SK-N-SH (cell line): ENCODE data around the gene NRP2. TPM values are rescaled to one million over a fixed set of nuclear protein-coding genes. Genes with fewer than 3 reads are reported as not detected.

ENCODE experiments used
- CTCF ChIA-PET: fragments of 300-600, 350-600 bp; formaldehyde crosslinking; extraction: SDS; loops from one replicate; lab custom pipeline; 2021; lab: Yijun Ruan, JAX
- POLR2A ChIA-PET: fragments of 350-600 bp; sonication (Branson Sonifier 250); formaldehyde crosslinking; extraction: SDS; loops from one replicate; lab custom pipeline; 2020; ENCODE audit warnings: antibody characterized with exemption, inconsistent platforms; lab: Yijun Ruan, JAX
- DNase-seq: peaks from one replicate; pipeline ENCODE4 v3.0.0; 2012
- H2AFZ ChIP-seq: fragments of 200-600 bp; sonication (generic); 2 replicates; pipeline ENCODE4 v1.8.1; 2016; ENCODE audit warnings: antibody characterized with exemption, mild to moderate bottlenecking, low read depth
- H3F3A ChIP-seq: fragments of 200-600 bp; sonication (generic); replicated peaks from 2 replicates; pipeline ENCODE3; 2016; ENCODE audit warnings: antibody characterized with exemption, mild to moderate bottlenecking; ENCODE audit not compliant: insufficient read depth
- H3K27ac ChIP-seq, 2 experiments: fragments of 200-500 bp in 1 of 2; fragments of 200-600 bp in 1 of 2; sonication (Bioruptor generic) in 1 of 2; sonication (generic), shearing (Covaris generic) in 1 of 2; 2 replicates each; pipeline versions ENCODE4 v1.5.1 to v1.6.1; 2014 to 2016; ENCODE audit warnings: low read depth in 2 of 2, inconsistent platforms in 1 of 2, low read length in 1 of 2, mild to moderate bottlenecking in 1 of 2, mixed read lengths in 1 of 2
- H3K27me3 ChIP-seq: fragments of 200-600 bp; sonication (generic), shearing (Covaris generic); 2 replicates; pipeline ENCODE4 v1.6.1; 2016; ENCODE audit warnings: mixed run types; ENCODE audit not compliant: insufficient read depth
- H3K36me3 ChIP-seq, 2 experiments: fragments of 200-500 bp in 1 of 2; fragments of 200-600 bp in 1 of 2; sonication (Bioruptor generic) in 1 of 2; sonication (generic) in 1 of 2; replicated peaks in 1 of 2; 2 replicates each; pipeline versions ENCODE3 to v1.5.1; 2014 to 2016; ENCODE audit warnings: low read length in 1 of 2, mild to moderate bottlenecking in 1 of 2; ENCODE audit not compliant: insufficient read depth in 2 of 2, control insufficient read depth in 1 of 2
- H3K4me1 ChIP-seq, 2 experiments: fragments of 200-500 bp in 1 of 2; fragments of 200-600 bp in 1 of 2; sonication (Bioruptor generic) in 1 of 2; sonication (generic), shearing (Covaris generic) in 1 of 2; 2 replicates each; pipeline versions ENCODE4 v1.5.1 to v1.6.1; 2014 to 2016; ENCODE audit warnings: low read depth in 1 of 2, low read length in 1 of 2, mixed run types in 1 of 2; ENCODE audit not compliant: insufficient read depth in 2 of 2, control insufficient read depth in 1 of 2
- H3K4me2 ChIP-seq: fragments of 200-600 bp; sonication (generic), shearing (Covaris generic); 2 replicates; pipeline ENCODE4 v1.6.1; 2017; ENCODE audit warnings: mixed run types
- H3K4me3 ChIP-seq, 2 experiments: fragments of 200-500 bp in 1 of 2; fragments of 200-600 bp in 1 of 2; sonication (Bioruptor generic) in 1 of 2; sonication (generic), shearing (Covaris generic) in 1 of 2; 2 replicates each; pipeline versions ENCODE4 v1.5.1 to v1.8.1; 2014 to 2016; ENCODE audit warnings: low read depth in 2 of 2, inconsistent platforms in 1 of 2, low read length in 1 of 2, mild to moderate bottlenecking in 1 of 2, mixed read lengths in 1 of 2, moderate library complexity in 1 of 2
- H3K79me2 ChIP-seq: fragments of 200-600 bp; sonication (generic); 2 replicates; pipeline ENCODE4 v1.8.1; 2017; ENCODE audit warnings: mild to moderate bottlenecking; ENCODE audit not compliant: insufficient read depth
- H3K9ac ChIP-seq: fragments of 200-600 bp; sonication (generic); 2 replicates; pipeline ENCODE4 v1.6.1; 2017; ENCODE audit warnings: mixed run types
- H3K9me2 ChIP-seq: fragments of 200-600 bp; sonication (generic); 2 replicates; pipeline ENCODE4 v1.6.1; 2017; ENCODE audit warnings: mixed run types
- H3K9me3 ChIP-seq: fragments of 200-600 bp; sonication (generic); 2 replicates; pipeline ENCODE4 v1.6.1; 2017; ENCODE audit warnings: mixed run types, mild to moderate bottlenecking, moderate library complexity
- H4K20me1 ChIP-seq: fragments of 200-600 bp; sonication (generic); 2 replicates; pipeline ENCODE4 v1.6.1; 2017; ENCODE audit warnings: mild to moderate bottlenecking, mixed run types; ENCODE audit not compliant: insufficient read depth
- FOXJ3 ChIP-seq: sonication (generic); formaldehyde crosslinking; IDR thresholded peaks from 2 replicates; pipeline ENCODE4 v1.5.1; 2020; ENCODE audit warnings: mild to moderate bottlenecking, missing genetic modification reagents
- GABPA ChIP-seq: IDR thresholded peaks from 2 replicates; pipeline ENCODE4 v1.4.0; 2012; ENCODE audit warnings: low read depth, mild to moderate bottlenecking
- JUND ChIP-seq: IDR thresholded peaks from 2 replicates; pipeline ENCODE4 v1.4.0; 2012
- MXI1 ChIP-seq: IDR thresholded peaks from 2 replicates; pipeline ENCODE4 v1.6.1; 2012; ENCODE audit warnings: mild to moderate bottlenecking, low read depth, low read length, improper control_type of control experiment
- NRF1 ChIP-seq: IDR thresholded peaks from 2 replicates; pipeline ENCODE4 v1.6.1; 2012; ENCODE audit warnings: low read depth, mild to moderate bottlenecking, low read length
- POLR2AphosphoS5 ChIP-seq: IDR thresholded peaks from 2 replicates; pipeline ENCODE4 v1.6.1; 2012; ENCODE audit warnings: low read depth, low read length
- RAD21 ChIP-seq: IDR thresholded peaks from 2 replicates; pipeline ENCODE4 v1.6.1; 2012; ENCODE audit warnings: mild to moderate bottlenecking, low read length
- RXRA ChIP-seq: IDR thresholded peaks from 2 replicates; pipeline ENCODE4 v1.4.0; 2012; ENCODE audit warnings: low read depth, mild to moderate bottlenecking, borderline replicate concordance
- TCF12 ChIP-seq: IDR thresholded peaks from 2 replicates; pipeline ENCODE4 v1.4.0; 2012
- TEAD4 ChIP-seq: IDR thresholded peaks from 2 replicates; pipeline ENCODE4 v1.4.0; 2012; ENCODE audit warnings: mild to moderate bottlenecking, borderline replicate concordance; ENCODE audit not compliant: insufficient read depth
- YY1 ChIP-seq: IDR thresholded peaks from 2 replicates; pipeline ENCODE4 v1.4.0; 2012; ENCODE audit warnings: low read depth, mild to moderate bottlenecking
- WGBS: methylation state at CpG from one replicate; pipeline ENCODE4 v1.1.6; 2017; ENCODE audit warnings: low lambda C conversion rate; 5-methylcytosine and 5-hydroxymethylcytosine counted together
- polyA plus RNA-seq, 3 experiments: library from polyadenylated mRNA; depleted of rRNA; stranded (reverse); fragments of >200 nt; gene quantifications; 2 replicates each; pipeline ENCODE4 v1.2.3, GENCODE V29; 2012
- TF ChIP-seq, protein P1 (sequence below): IDR thresholded peaks from 2 replicates; pipeline ENCODE4 v1.4.0; 2012; ENCODE audit warnings: low read depth, borderline replicate concordance
- TF ChIP-seq, protein P2 (sequence below): IDR thresholded peaks from 2 replicates; pipeline ENCODE4 v1.4.0; 2012; ENCODE audit warnings: low read depth

NRP2 gene
- polyA plus RNA-seq, 1 of the 3 experiments (the other 2 are of a cell fraction), result 68.8 TPM

DNA sequence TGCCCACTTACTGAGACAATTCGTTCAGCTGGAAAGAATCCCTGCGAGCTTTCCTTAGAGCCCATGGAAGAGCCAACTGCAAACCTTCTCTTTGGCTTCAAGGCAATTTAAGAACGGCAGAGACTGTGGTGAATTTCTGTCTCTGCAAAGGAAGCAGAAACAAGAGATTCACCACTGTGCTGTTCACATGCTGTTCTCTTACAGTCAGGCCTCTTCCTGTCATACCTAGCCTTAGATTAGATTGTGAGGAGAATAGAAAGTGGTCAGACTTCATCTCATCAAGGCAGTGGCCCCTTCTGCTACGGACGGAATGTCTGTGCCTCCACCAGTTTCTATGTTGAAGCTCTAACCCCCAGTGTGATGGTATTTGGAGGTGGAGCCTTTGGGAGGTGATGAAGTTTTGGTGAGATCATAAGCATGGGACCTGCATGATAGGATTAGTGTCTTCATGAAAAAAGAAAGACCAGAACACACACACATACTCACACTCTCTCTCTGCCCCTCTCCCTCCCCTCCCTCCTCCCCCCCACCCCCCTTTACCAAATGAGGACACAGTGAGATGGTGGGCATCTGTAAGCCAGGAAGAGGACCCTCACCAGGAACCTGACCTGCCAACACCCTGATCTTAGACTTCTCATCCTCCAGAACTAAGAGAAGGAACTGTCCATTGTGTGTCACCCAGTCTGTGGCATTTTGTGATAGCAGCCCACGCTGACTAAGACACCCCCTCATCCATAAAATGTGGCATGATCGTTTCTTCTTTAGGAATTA, 45.6 kb upstream of the NRP2 start:
- H3K36me3 ChIP-seq, result no peaks in the 10 kb centered on the region
- H3K9me3 ChIP-seq, result no peaks in the 10 kb centered on the region
- no peak for DNase-seq
- no peak overlapping the region for H3K4me3 ChIP-seq
- no peak overlapping the region for H3K4me2 ChIP-seq
- TF ChIP-seq POLR2AphosphoS5 (no peak), JUND (no peak), TCF12 (no peak), GABPA (no peak), FOXJ3 (CRISPR knock-in tag) (no peak)
- H3F3A ChIP-seq, result peaks cover 8% of the 10 kb centered on the region
- H3K4me1 ChIP-seq, result no peaks in the 10 kb centered on the region; a peak in 1 of 4 replicates
- POLR2A ChIA-PET, result no interaction called here
- no peak overlapping the region for H3K27ac ChIP-seq
- no peaks in the 10 kb centered on the region for H3K9me2 ChIP-seq
- CTCF ChIA-PET, result no interaction called here
- 79% methylated on average over 7 of the region's 7 CpGs for WGBS
- no peak overlapping the region for H3K9ac ChIP-seq
- no peaks in the 10 kb centered on the region for H4K20me1 ChIP-seq
- H3K79me2 ChIP-seq, result no peaks in the 10 kb centered on the region
- no peak overlapping the region for H2AFZ ChIP-seq
- no peaks in the 10 kb centered on the region for H3K27me3 ChIP-seq

DNA sequence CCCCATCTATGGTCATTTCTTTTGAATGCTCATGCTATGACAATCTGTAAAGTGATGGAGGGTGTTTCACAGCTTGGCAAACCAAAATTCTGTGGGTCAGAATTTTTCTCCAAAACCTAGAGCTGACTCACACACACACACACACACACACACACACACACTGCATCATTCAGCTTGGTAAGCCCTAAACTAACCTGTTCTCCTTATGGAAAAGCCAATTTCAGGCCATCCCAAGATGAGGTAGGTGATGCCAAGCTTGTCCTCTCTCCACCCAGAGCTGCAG, 45.0 kb upstream of the NRP2 start:
- TF ChIP-seq MXI1 (no peak), YY1 (no peak), POLR2AphosphoS5 (no peak), RAD21 (no peak), NRF1 (no peak), TEAD4 (no peak), RXRA (no peak)
- TF ChIP-seq, protein P1, sequence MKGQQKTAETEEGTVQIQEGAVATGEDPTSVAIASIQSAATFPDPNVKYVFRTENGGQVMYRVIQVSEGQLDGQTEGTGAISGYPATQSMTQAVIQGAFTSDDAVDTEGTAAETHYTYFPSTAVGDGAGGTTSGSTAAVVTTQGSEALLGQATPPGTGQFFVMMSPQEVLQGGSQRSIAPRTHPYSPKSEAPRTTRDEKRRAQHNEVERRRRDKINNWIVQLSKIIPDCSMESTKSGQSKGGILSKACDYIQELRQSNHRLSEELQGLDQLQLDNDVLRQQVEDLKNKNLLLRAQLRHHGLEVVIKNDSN, result no peak
- TF ChIP-seq, protein P2, sequence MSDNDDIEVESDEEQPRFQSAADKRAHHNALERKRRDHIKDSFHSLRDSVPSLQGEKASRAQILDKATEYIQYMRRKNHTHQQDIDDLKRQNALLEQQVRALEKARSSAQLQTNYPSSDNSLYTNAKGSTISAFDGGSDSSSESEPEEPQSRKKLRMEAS, result no peak
- H3K4me3 ChIP-seq, result no peak overlapping the region
- no peaks in the 10 kb centered on the region for H3K27me3 ChIP-seq
- no peaks in the 10 kb centered on the region for H3K79me2 ChIP-seq
- H3F3A ChIP-seq, result peaks cover 8% of the 10 kb centered on the region
- H4K20me1 ChIP-seq, result no peaks in the 10 kb centered on the region
- H3K4me2 ChIP-seq, result no peak overlapping the region
- no peaks in the 10 kb centered on the region; a peak in 1 of 4 replicates for H3K4me1 ChIP-seq
- CTCF ChIA-PET, result no interaction called here
- H3K9me2 ChIP-seq, result no peaks in the 10 kb centered on the region
- H3K36me3 ChIP-seq, result no peaks in the 10 kb centered on the region
- no peak overlapping the region for H3K27ac ChIP-seq
- DNase-seq, result no peak
- no peaks in the 10 kb centered on the region for H3K9me3 ChIP-seq
- no peak overlapping the region for H3K9ac ChIP-seq
- POLR2A ChIA-PET, result no interaction called here
- H2AFZ ChIP-seq, result no peak overlapping the region
